ENCODE data around the gene DHRS3. TPM values are rescaled to one million over a fixed set of nuclear protein-coding genes. Genes with fewer than 3 reads are reported as not detected.

DHRS3 gene
- total and polyA plus RNA-seq, 2 donors (not counting 1 experiment from before 2014, with no cell fraction given) = 0.37 TPM

GRCh38 chr1:12549460-12550349 is 68.3 kb downstream of the DHRS3 start:
- H3K4me3 ChIP-seq (ENCODE audit: control extremely low read depth in 1 of 5, extremely low read depth in 1 of 5, insufficient read depth in 1 of 5, low read depth in 2 of 5, low read length in 4 of 5) = no peak overlapping the region
- H3K27ac ChIP-seq (ENCODE audit: low read length in 2 of 2) = no peak overlapping the region
- Mint-ChIP-seq H3K4me1 (no peaks in the 10 kb centered on the region), H3K27ac (no peak overlapping the region), H3K27me3 (peaks cover 2% of the 10 kb centered on the region), H3K4me3 (no peak overlapping the region), H3K9me3 (ENCODE audit: insufficient read depth) (no peaks in the 10 kb centered on the region)
- DNase-seq (no peak), ATAC-seq (ENCODE audit: low read depth) (no peak)
- no peaks in the 10 kb centered on the region for H3K4me1 ChIP-seq (ENCODE audit: control insufficient read depth in 2 of 2, insufficient read depth in 2 of 2, low read length in 2 of 2)
- intact Hi-C loops (cut with micrococcal nuclease) = no loop called here
- H4K20me1 ChIP-seq (ENCODE audit: control insufficient read depth, insufficient read depth, low read length, poor library complexity, severe bottlenecking) = no peaks in the 10 kb centered on the region
- ChIA-PET POLR2A (no interaction called here), CTCF (no interaction called here)
- no peak overlapping the region for H3K9ac ChIP-seq (ENCODE audit: low read length)
- WGBS (ENCODE audit: insufficient coverage) = 93% methylated on average over 27 of the region's 31 CpGs
- H3K9me3 ChIP-seq (ENCODE audit: control extremely low read depth in 1 of 3, control insufficient read depth in 2 of 3, insufficient read depth in 1 of 3, low read length in 2 of 3) = peaks cover 0 to 6% (median 0%) of the 10 kb centered on the region in 3 donors
- H3K79me2 ChIP-seq (ENCODE audit: control insufficient read depth, insufficient read depth, low read length) = no peaks in the 10 kb centered on the region
- no peak overlapping the region for H3K4me2 ChIP-seq (replicated peaks; ENCODE audit: low read depth, low read length, poor library complexity, severe bottlenecking)
- no peak overlapping the region for H2AFZ ChIP-seq (ENCODE audit: insufficient read depth, low read depth, low read length, poor library complexity, severe bottlenecking)
- TF ChIP-seq, protein P1, sequence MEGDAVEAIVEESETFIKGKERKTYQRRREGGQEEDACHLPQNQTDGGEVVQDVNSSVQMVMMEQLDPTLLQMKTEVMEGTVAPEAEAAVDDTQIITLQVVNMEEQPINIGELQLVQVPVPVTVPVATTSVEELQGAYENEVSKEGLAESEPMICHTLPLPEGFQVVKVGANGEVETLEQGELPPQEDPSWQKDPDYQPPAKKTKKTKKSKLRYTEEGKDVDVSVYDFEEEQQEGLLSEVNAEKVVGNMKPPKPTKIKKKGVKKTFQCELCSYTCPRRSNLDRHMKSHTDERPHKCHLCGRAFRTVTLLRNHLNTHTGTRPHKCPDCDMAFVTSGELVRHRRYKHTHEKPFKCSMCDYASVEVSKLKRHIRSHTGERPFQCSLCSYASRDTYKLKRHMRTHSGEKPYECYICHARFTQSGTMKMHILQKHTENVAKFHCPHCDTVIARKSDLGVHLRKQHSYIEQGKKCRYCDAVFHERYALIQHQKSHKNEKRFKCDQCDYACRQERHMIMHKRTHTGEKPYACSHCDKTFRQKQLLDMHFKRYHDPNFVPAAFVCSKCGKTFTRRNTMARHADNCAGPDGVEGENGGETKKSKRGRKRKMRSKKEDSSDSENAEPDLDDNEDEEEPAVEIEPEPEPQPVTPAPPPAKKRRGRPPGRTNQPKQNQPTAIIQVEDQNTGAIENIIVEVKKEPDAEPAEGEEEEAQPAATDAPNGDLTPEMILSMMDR (IDR thresholded peaks at IDR 0.05) = no peak
- no peak for TF ChIP-seq EZH2 (IDR thresholded peaks at IDR 0.05; ENCODE audit: borderline replicate concordance, insufficient read depth, low read depth, low read length, poor library complexity, severe bottlenecking)
- H3K36me3 ChIP-seq (replicated peaks in 1 of 2; ENCODE audit: control extremely low read depth in 1 of 2, control insufficient read depth in 1 of 2, extremely low read depth in 1 of 2, insufficient read depth in 2 of 2, low read length in 1 of 2) = no peaks in the 10 kb centered on the region
- H3K27me3 ChIP-seq (replicated peaks in 1 of 4; ENCODE audit: control extremely low read depth in 1 of 4, control insufficient read depth in 3 of 4, insufficient read depth in 4 of 4, low read length in 3 of 4) = no peaks in the 10 kb centered on the region

DNA sequence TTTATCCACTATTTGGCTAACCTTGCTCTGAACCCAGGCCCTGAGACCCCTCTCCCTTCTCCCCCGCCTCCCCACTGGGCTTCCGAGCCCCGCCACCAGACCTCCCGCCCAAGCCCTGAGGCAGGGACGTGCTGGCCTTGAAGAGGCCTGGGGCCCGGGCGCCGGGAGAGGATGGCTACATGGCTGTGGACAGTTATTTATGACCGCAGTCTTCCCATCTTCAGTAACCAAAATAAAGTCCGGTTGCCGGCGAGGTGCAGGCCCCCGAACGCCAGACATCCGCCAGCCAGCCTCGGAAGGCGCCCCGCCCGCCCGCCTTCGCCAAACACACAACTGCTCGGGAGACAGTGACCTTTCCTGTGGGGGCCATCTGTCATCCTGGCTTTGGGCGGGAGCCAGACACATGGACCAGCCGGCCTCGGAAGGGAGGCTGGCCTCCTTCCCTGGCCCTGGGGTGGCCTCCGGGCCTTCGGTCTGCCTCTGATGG is 69.0 kb downstream of the DHRS3 start:
- Histone ChIP-seq H3K9me3 (ENCODE audit: control extremely low read depth in 1 of 3, control insufficient read depth in 2 of 3, insufficient read depth in 1 of 3, low read length in 2 of 3) (peaks cover 0 to 2% (median 0%) of the 10 kb centered on the region in 3 donors), H2AFZ (ENCODE audit: insufficient read depth, low read depth, low read length, poor library complexity, severe bottlenecking) (no peak overlapping the region), H3K27ac (ENCODE audit: low read length in 2 of 2) (no peak overlapping the region), H3K4me3 (ENCODE audit: control extremely low read depth in 1 of 5, extremely low read depth in 1 of 5, insufficient read depth in 1 of 5, low read depth in 2 of 5, low read length in 4 of 5) (no peak overlapping the region), H3K36me3 (replicated peaks in 1 of 2; ENCODE audit: control extremely low read depth in 1 of 2, control insufficient read depth in 1 of 2, extremely low read depth in 1 of 2, insufficient read depth in 2 of 2, low read length in 1 of 2) (no peaks in the 10 kb centered on the region), H3K27me3 (replicated peaks in 1 of 4; ENCODE audit: control extremely low read depth in 1 of 4, control insufficient read depth in 3 of 4, insufficient read depth in 4 of 4, low read length in 3 of 4) (no peaks in the 10 kb centered on the region), H3K9ac (ENCODE audit: low read length) (no peak overlapping the region), H3K79me2 (ENCODE audit: control insufficient read depth, insufficient read depth, low read length) (no peaks in the 10 kb centered on the region), H3K4me1 (ENCODE audit: control insufficient read depth in 2 of 2, insufficient read depth in 2 of 2, low read length in 2 of 2) (no peaks in the 10 kb centered on the region), H4K20me1 (ENCODE audit: control insufficient read depth, insufficient read depth, low read length, poor library complexity, severe bottlenecking) (no peaks in the 10 kb centered on the region), H3K4me2 (replicated peaks; ENCODE audit: low read depth, low read length, poor library complexity, severe bottlenecking) (no peak overlapping the region)
- WGBS (ENCODE audit: insufficient coverage) = 92% methylated on average over 27 of the region's 27 CpGs
- no peaks in the 10 kb centered on the region for H3K9me3 Mint-ChIP-seq (ENCODE audit: insufficient read depth)
- ATAC-seq (ENCODE audit: low read depth) (no peak), DNase-seq (no peak)
- intact Hi-C loops (cut with micrococcal nuclease) = no loop called here
- ChIA-PET POLR2A (no interaction called here), CTCF (no interaction called here)
- H3K4me3 Mint-ChIP-seq = no peak overlapping the region
- no peaks in the 10 kb centered on the region for H3K4me1 Mint-ChIP-seq
- no peak overlapping the region for H3K27ac Mint-ChIP-seq
- H3K27me3 Mint-ChIP-seq = peaks cover 6% of the 10 kb centered on the region
- no peak for TF ChIP-seq EZH2 (IDR thresholded peaks at IDR 0.05; ENCODE audit: borderline replicate concordance, insufficient read depth, low read depth, low read length, poor library complexity, severe bottlenecking)
- TF ChIP-seq, protein P1 (IDR thresholded peaks at IDR 0.05) = no peak

All from B cell (primary cell).